Body of pancreas (tissue), 4 donors: ENCODE data around the gene RAB44.

Experiments
- POLR2A ChIP-seq, 3 donors: fragments of 450-650 bp; IDR thresholded peaks; one replicate each; pipeline ENCODE4 v1.6.1; 2016; ENCODE audit warnings: antibody characterized with exemption in 3 of 3, mild to moderate bottlenecking in 2 of 3
- TF ChIP-seq, protein P1 (sequence below), 7 experiments: fragments of 450-650 bp in 4 of 7; fragments of 200-600 bp in 3 of 7; sonication (generic) in 3 of 7; IDR thresholded peaks; one replicate each; pipeline ENCODE4 v1.5.1; 2016 to 2019; ENCODE audit warnings: antibody characterized with exemption in 7 of 7

DNA sequence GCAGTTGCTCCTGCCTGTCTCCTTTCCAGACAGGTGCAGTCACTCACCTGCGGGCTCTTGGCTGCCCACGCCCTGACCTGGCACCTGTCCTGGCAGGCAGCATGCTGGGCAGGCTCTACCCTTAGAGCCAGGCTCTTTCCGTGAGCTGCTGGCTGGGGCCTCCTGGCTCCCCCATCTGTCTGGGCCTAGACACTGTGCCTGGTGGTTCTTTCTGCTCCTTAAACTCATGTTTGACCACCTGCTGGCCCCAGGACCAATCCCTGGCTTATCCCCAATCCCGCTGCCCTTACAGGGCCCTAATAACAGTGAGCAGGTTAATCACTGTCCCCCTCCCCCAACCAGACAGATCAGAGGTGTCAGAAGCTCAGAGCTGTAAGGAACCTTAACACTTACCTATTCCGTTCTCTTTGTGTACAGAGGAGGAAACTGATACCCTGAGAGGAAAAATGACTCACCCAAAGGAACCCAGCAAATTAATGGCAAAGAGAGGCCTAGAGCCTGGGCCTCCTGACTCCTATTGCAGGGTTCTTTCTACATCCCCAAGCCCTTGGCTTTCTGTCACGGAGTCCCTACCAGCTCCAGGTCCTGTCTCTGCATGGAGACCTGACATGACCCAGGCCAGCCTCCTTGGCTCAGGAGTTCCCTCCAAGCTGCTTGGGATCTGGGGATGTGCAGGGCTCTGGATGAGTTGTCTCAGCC, 54.7 kb downstream of the RAB44 start:
- TF ChIP-seq, protein P1, sequence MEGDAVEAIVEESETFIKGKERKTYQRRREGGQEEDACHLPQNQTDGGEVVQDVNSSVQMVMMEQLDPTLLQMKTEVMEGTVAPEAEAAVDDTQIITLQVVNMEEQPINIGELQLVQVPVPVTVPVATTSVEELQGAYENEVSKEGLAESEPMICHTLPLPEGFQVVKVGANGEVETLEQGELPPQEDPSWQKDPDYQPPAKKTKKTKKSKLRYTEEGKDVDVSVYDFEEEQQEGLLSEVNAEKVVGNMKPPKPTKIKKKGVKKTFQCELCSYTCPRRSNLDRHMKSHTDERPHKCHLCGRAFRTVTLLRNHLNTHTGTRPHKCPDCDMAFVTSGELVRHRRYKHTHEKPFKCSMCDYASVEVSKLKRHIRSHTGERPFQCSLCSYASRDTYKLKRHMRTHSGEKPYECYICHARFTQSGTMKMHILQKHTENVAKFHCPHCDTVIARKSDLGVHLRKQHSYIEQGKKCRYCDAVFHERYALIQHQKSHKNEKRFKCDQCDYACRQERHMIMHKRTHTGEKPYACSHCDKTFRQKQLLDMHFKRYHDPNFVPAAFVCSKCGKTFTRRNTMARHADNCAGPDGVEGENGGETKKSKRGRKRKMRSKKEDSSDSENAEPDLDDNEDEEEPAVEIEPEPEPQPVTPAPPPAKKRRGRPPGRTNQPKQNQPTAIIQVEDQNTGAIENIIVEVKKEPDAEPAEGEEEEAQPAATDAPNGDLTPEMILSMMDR (IDR thresholded peaks at IDR 0.05): no peak
- TF ChIP-seq POLR2A (IDR thresholded peaks at IDR 0.05): no peak
